ENCODE measurements around the gene KIF26B. TPM values are rescaled to one million over a fixed set of nuclear protein-coding genes. Genes with fewer than 3 reads are reported as not detected.

KIF26B gene
- total RNA-seq, 1 experiment from 2014 or later = 1.2 TPM

- no peak for TF ChIP-seq PRDM15 (CRISPR knock-in tag; IDR thresholded peaks at IDR 0.05)
- Mint-ChIP-seq H3K36me3 (no peaks in the 10 kb centered on the region), H3K4me3 (no peak overlapping the region), H3K9me3 (no peaks in the 10 kb centered on the region), H3K27ac (no peak overlapping the region), H3K4me1 (peaks cover 16% of the 10 kb centered on the region), H3K27me3 (ENCODE audit: low read depth) (peaks cover 19% of the 10 kb centered on the region)
- CTCF ChIA-PET = no interaction called here
- POLR2A ChIA-PET = no interaction called here
- ATAC-seq (no peak), DNase-seq (ENCODE audit: low spot score) (no peak)
Measured at GRCh38 chr1:245341743-245342142, 187.0 kb downstream of the KIF26B start.

GRCh38 chr1:245345191-245345884 is 190.6 kb downstream of the KIF26B start:
- Mint-ChIP-seq H3K27me3 (ENCODE audit: low read depth) (peaks cover 16% of the 10 kb centered on the region), H3K4me1 (peaks cover 10% of the 10 kb centered on the region), H3K27ac (no peak overlapping the region), H3K9me3 (no peaks in the 10 kb centered on the region), H3K4me3 (peak overlapping the region; percentile 33; the same call in 1 of the 2 replicates), H3K36me3 (no peaks in the 10 kb centered on the region)
- DNase-seq (ENCODE audit: low spot score) (peak; percentile 67), ATAC-seq (peak; percentile 98)
- CTCF ChIA-PET = interaction anchor here (0.6 to 1.9 kb wide), 4 partner anchors 9 to 189 kb away, joined by 4 to 7 read pairs (median 5); no protein-coding TSS in a partner anchor
- POLR2A ChIA-PET = no interaction called here
- TF ChIP-seq AFF4 (CRISPR knock-in tag; IDR thresholded peaks at IDR 0.05; ENCODE audit: borderline replicate concordance) = no peak
- no peak for TF ChIP-seq ZNF219 (CRISPR knock-in tag; IDR thresholded peaks at IDR 0.05; ENCODE audit: borderline replicate concordance)
- no peak for TF ChIP-seq FOXK1 (CRISPR knock-in tag; IDR thresholded peaks at IDR 0.05)
- no peak for TF ChIP-seq PREB (CRISPR knock-in tag; IDR thresholded peaks at IDR 0.05; ENCODE audit: borderline replicate concordance)
- no peak for TF ChIP-seq CDX4 (CRISPR knock-in tag; IDR thresholded peaks at IDR 0.05; ENCODE audit: borderline replicate concordance)

- no peaks in the 10 kb centered on the region for H3K36me3 Mint-ChIP-seq
- H3K4me1 Mint-ChIP-seq = peaks cover 10% of the 10 kb centered on the region
- DNase-seq (ENCODE audit: low spot score) = no peak
- H3K9me3 Mint-ChIP-seq = no peaks in the 10 kb centered on the region
- H3K27ac Mint-ChIP-seq = no peak overlapping the region
- no peak for ATAC-seq
- H3K4me3 Mint-ChIP-seq = no peak overlapping the region
- POLR2A ChIA-PET = no interaction called here
- H3K27me3 Mint-ChIP-seq (ENCODE audit: low read depth) = no peaks in the 10 kb centered on the region
- CTCF ChIA-PET = no interaction called here
- no peak for TF ChIP-seq MAX (CRISPR knock-in tag; IDR thresholded peaks at IDR 0.05)
- TF ChIP-seq SMAD3 (CRISPR knock-in tag; IDR thresholded peaks at IDR 0.05; ENCODE audit: borderline replicate concordance) = no peak
- TF ChIP-seq GABPB1 (CRISPR knock-in tag; IDR thresholded peaks at IDR 0.05) = no peak
- no peak for TF ChIP-seq AR (CRISPR knock-in tag; IDR thresholded peaks at IDR 0.05)
- no peak for TF ChIP-seq CBFB (CRISPR knock-in tag; IDR thresholded peaks at IDR 0.05; ENCODE audit: low read depth)
- no peak for TF ChIP-seq IRF1 (CRISPR knock-in tag; IDR thresholded peaks at IDR 0.05)
- TF ChIP-seq CREM (CRISPR knock-in tag; IDR thresholded peaks at IDR 0.05) = no peak
- TF ChIP-seq ZNF232 (CRISPR knock-in tag; IDR thresholded peaks at IDR 0.05) = no peak
- no peak for TF ChIP-seq SP1 (CRISPR knock-in tag; conservative IDR thresholded peaks at IDR 0.05)
- no peak for TF ChIP-seq OVOL2 (CRISPR knock-in tag; IDR thresholded peaks at IDR 0.05; ENCODE audit: borderline replicate concordance)
- TF ChIP-seq MXD4 (CRISPR knock-in tag; IDR thresholded peaks at IDR 0.05; ENCODE audit: borderline replicate concordance) = no peak
- no peak for TF ChIP-seq FOXP1 (CRISPR knock-in tag; IDR thresholded peaks at IDR 0.05; ENCODE audit: borderline replicate concordance)
Measured at GRCh38 chr1:245348626-245349025, 193.8 kb downstream of the KIF26B start.
